SK-N-SH (cell line): ENCODE results near the gene SNRPB. TPM values are rescaled to one million over a fixed set of nuclear protein-coding genes. Genes with fewer than 3 reads are reported as not detected.

Source experiments
- CTCF ChIA-PET: fragments of 300-600, 350-600 bp; formaldehyde crosslinking; extraction: SDS; loops from one replicate; lab custom pipeline; 2021; lab: Yijun Ruan, JAX
- POLR2A ChIA-PET: fragments of 350-600 bp; sonication (Branson Sonifier 250); formaldehyde crosslinking; extraction: SDS; loops from one replicate; lab custom pipeline; 2020; ENCODE audit warnings: antibody characterized with exemption, inconsistent platforms; lab: Yijun Ruan, JAX
- DNase-seq: peaks from one replicate; pipeline ENCODE4 v3.0.0; 2012
- H2AFZ ChIP-seq: fragments of 200-600 bp; sonication (generic); 2 replicates; pipeline ENCODE4 v1.8.1; 2016; ENCODE audit warnings: antibody characterized with exemption, mild to moderate bottlenecking, low read depth
- H3F3A ChIP-seq: fragments of 200-600 bp; sonication (generic); replicated peaks from 2 replicates; pipeline ENCODE3; 2016; ENCODE audit warnings: antibody characterized with exemption, mild to moderate bottlenecking; ENCODE audit not compliant: insufficient read depth
- H3K27ac ChIP-seq, 2 experiments: fragments of 200-500 bp in 1 of 2; fragments of 200-600 bp in 1 of 2; sonication (Bioruptor generic) in 1 of 2; sonication (generic), shearing (Covaris generic) in 1 of 2; 2 replicates each; pipeline versions ENCODE4 v1.5.1 to v1.6.1; 2014 to 2016; ENCODE audit warnings: low read depth in 2 of 2, inconsistent platforms in 1 of 2, low read length in 1 of 2, mild to moderate bottlenecking in 1 of 2, mixed read lengths in 1 of 2
- H3K27me3 ChIP-seq: fragments of 200-600 bp; sonication (generic), shearing (Covaris generic); 2 replicates; pipeline ENCODE4 v1.6.1; 2016; ENCODE audit warnings: mixed run types; ENCODE audit not compliant: insufficient read depth
- H3K36me3 ChIP-seq, 2 experiments: fragments of 200-500 bp in 1 of 2; fragments of 200-600 bp in 1 of 2; sonication (Bioruptor generic) in 1 of 2; sonication (generic) in 1 of 2; replicated peaks in 1 of 2; 2 replicates each; pipeline versions ENCODE3 to v1.5.1; 2014 to 2016; ENCODE audit warnings: low read length in 1 of 2, mild to moderate bottlenecking in 1 of 2; ENCODE audit not compliant: insufficient read depth in 2 of 2, control insufficient read depth in 1 of 2
- H3K4me1 ChIP-seq, 2 experiments: fragments of 200-500 bp in 1 of 2; fragments of 200-600 bp in 1 of 2; sonication (Bioruptor generic) in 1 of 2; sonication (generic), shearing (Covaris generic) in 1 of 2; 2 replicates each; pipeline versions ENCODE4 v1.5.1 to v1.6.1; 2014 to 2016; ENCODE audit warnings: low read depth in 1 of 2, low read length in 1 of 2, mixed run types in 1 of 2; ENCODE audit not compliant: insufficient read depth in 2 of 2, control insufficient read depth in 1 of 2
- H3K4me2 ChIP-seq: fragments of 200-600 bp; sonication (generic), shearing (Covaris generic); 2 replicates; pipeline ENCODE4 v1.6.1; 2017; ENCODE audit warnings: mixed run types
- H3K4me3 ChIP-seq, 2 experiments: fragments of 200-500 bp in 1 of 2; fragments of 200-600 bp in 1 of 2; sonication (Bioruptor generic) in 1 of 2; sonication (generic), shearing (Covaris generic) in 1 of 2; 2 replicates each; pipeline versions ENCODE4 v1.5.1 to v1.8.1; 2014 to 2016; ENCODE audit warnings: low read depth in 2 of 2, inconsistent platforms in 1 of 2, low read length in 1 of 2, mild to moderate bottlenecking in 1 of 2, mixed read lengths in 1 of 2, moderate library complexity in 1 of 2
- H3K79me2 ChIP-seq: fragments of 200-600 bp; sonication (generic); 2 replicates; pipeline ENCODE4 v1.8.1; 2017; ENCODE audit warnings: mild to moderate bottlenecking; ENCODE audit not compliant: insufficient read depth
- H3K9ac ChIP-seq: fragments of 200-600 bp; sonication (generic); 2 replicates; pipeline ENCODE4 v1.6.1; 2017; ENCODE audit warnings: mixed run types
- H3K9me2 ChIP-seq: fragments of 200-600 bp; sonication (generic); 2 replicates; pipeline ENCODE4 v1.6.1; 2017; ENCODE audit warnings: mixed run types
- H3K9me3 ChIP-seq: fragments of 200-600 bp; sonication (generic); 2 replicates; pipeline ENCODE4 v1.6.1; 2017; ENCODE audit warnings: mixed run types, mild to moderate bottlenecking, moderate library complexity
- H4K20me1 ChIP-seq: fragments of 200-600 bp; sonication (generic); 2 replicates; pipeline ENCODE4 v1.6.1; 2017; ENCODE audit warnings: mild to moderate bottlenecking, mixed run types; ENCODE audit not compliant: insufficient read depth
- EZH2phosphoT487 ChIP-seq: fragments of 200-600 bp; sonication (generic); IDR thresholded peaks from 2 replicates; pipeline ENCODE4 v1.6.1; 2017; ENCODE audit warnings: low read depth, mixed run types, mild to moderate bottlenecking, antibody characterized with exemption, moderate library complexity, borderline replicate concordance
- FOSL2 ChIP-seq: IDR thresholded peaks from 2 replicates; pipeline ENCODE4 v1.4.0; 2012; ENCODE audit warnings: low read depth, mild to moderate bottlenecking, moderate library complexity, borderline replicate concordance
- FOXM1 ChIP-seq: IDR thresholded peaks from 2 replicates; pipeline ENCODE4 v1.4.0; 2012; ENCODE audit warnings: low read depth, mild to moderate bottlenecking
- GATA2 ChIP-seq: sonication (generic); formaldehyde crosslinking; IDR thresholded peaks from 2 replicates; pipeline ENCODE4 v1.5.0; 2020; ENCODE audit warnings: mild to moderate bottlenecking, missing genetic modification reagents
- JUND ChIP-seq: IDR thresholded peaks from 2 replicates; pipeline ENCODE4 v1.4.0; 2012
- RAD21 ChIP-seq: IDR thresholded peaks from 2 replicates; pipeline ENCODE4 v1.6.1; 2012; ENCODE audit warnings: mild to moderate bottlenecking, low read length
- RFX5 ChIP-seq: IDR thresholded peaks from 2 replicates; pipeline ENCODE4 v1.6.1; 2012; ENCODE audit warnings: mild to moderate bottlenecking, improper control_type of control experiment, low read length
- SMC3 ChIP-seq: IDR thresholded peaks from 2 replicates; pipeline ENCODE4 v1.6.1; 2012; ENCODE audit warnings: low read depth, low read length, improper control_type of control experiment
- TCF12 ChIP-seq: IDR thresholded peaks from 2 replicates; pipeline ENCODE4 v1.4.0; 2012
- TEAD4 ChIP-seq: IDR thresholded peaks from 2 replicates; pipeline ENCODE4 v1.4.0; 2012; ENCODE audit warnings: mild to moderate bottlenecking, borderline replicate concordance; ENCODE audit not compliant: insufficient read depth
- WGBS: methylation state at CpG from one replicate; pipeline ENCODE4 v1.1.6; 2017; ENCODE audit warnings: low lambda C conversion rate; 5-methylcytosine and 5-hydroxymethylcytosine counted together
- polyA plus RNA-seq, 3 experiments: library from polyadenylated mRNA; depleted of rRNA; stranded (reverse); fragments of >200 nt; gene quantifications; 2 replicates each; pipeline ENCODE4 v1.2.3, GENCODE V29; 2012
- TF ChIP-seq, protein P1 (sequence below): fragments of 200-600 bp; sonication (generic); IDR thresholded peaks from 2 replicates; pipeline ENCODE4 v1.6.1; 2017; ENCODE audit warnings: antibody characterized with exemption, mild to moderate bottlenecking, moderate library complexity
- TF ChIP-seq, protein P2 (sequence below): IDR thresholded peaks from 2 replicates; pipeline ENCODE4 v1.4.0; 2012; ENCODE audit warnings: low read depth, borderline replicate concordance
- TF ChIP-seq, protein P3 (sequence below): IDR thresholded peaks from 2 replicates; pipeline ENCODE4 v1.6.1; 2012; ENCODE audit warnings: mild to moderate bottlenecking, low read depth, low read length, moderate library complexity
- TF ChIP-seq, protein P4 (sequence below): IDR thresholded peaks from 2 replicates; pipeline ENCODE4 v1.4.0; 2012; ENCODE audit warnings: low read depth, borderline replicate concordance

Gene SNRPB
- polyA plus RNA-seq, 1 of the 3 experiments (the other 2 are of a cell fraction), result 455 TPM

DNA sequence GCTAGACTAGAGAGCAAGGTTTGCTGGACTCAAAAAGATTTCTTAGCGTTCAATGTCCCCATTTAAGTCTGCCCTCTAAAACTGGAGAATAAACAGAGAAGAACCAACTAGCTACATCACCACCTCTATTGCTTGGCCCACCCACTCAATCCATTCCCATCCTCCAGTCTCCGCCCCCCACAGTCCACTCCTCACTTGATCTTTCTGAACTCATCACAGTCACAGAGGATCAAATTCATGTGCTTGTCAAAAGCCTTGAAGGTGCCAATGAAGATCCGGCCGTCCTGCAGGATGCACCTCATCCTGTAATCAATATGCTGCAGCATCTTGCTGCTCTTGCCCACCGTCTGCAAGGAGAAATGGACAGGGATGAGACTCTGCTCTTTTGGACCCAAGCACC is 3.2 kb downstream of the SNRPB start:
- no peak for TF ChIP-seq TCF12
- no peak for TF ChIP-seq GATA2 (CRISPR knock-in tag)
- TF ChIP-seq RAD21, result no peak
- TF ChIP-seq FOSL2, result no peak
- no peak for TF ChIP-seq RFX5
- no peak for TF ChIP-seq TEAD4
- TF ChIP-seq, protein P1, sequence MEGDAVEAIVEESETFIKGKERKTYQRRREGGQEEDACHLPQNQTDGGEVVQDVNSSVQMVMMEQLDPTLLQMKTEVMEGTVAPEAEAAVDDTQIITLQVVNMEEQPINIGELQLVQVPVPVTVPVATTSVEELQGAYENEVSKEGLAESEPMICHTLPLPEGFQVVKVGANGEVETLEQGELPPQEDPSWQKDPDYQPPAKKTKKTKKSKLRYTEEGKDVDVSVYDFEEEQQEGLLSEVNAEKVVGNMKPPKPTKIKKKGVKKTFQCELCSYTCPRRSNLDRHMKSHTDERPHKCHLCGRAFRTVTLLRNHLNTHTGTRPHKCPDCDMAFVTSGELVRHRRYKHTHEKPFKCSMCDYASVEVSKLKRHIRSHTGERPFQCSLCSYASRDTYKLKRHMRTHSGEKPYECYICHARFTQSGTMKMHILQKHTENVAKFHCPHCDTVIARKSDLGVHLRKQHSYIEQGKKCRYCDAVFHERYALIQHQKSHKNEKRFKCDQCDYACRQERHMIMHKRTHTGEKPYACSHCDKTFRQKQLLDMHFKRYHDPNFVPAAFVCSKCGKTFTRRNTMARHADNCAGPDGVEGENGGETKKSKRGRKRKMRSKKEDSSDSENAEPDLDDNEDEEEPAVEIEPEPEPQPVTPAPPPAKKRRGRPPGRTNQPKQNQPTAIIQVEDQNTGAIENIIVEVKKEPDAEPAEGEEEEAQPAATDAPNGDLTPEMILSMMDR, result no peak
- no peak for TF ChIP-seq FOXM1
- TF ChIP-seq JUND, result no peak
- TF ChIP-seq, protein P2, sequence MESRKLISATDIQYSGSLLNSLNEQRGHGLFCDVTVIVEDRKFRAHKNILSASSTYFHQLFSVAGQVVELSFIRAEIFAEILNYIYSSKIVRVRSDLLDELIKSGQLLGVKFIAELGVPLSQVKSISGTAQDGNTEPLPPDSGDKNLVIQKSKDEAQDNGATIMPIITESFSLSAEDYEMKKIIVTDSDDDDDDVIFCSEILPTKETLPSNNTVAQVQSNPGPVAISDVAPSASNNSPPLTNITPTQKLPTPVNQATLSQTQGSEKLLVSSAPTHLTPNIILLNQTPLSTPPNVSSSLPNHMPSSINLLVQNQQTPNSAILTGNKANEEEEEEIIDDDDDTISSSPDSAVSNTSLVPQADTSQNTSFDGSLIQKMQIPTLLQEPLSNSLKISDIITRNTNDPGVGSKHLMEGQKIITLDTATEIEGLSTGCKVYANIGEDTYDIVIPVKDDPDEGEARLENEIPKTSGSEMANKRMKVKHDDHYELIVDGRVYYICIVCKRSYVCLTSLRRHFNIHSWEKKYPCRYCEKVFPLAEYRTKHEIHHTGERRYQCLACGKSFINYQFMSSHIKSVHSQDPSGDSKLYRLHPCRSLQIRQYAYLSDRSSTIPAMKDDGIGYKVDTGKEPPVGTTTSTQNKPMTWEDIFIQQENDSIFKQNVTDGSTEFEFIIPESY, result no peak
- TF ChIP-seq SMC3, result no peak
- TF ChIP-seq, protein P3, sequence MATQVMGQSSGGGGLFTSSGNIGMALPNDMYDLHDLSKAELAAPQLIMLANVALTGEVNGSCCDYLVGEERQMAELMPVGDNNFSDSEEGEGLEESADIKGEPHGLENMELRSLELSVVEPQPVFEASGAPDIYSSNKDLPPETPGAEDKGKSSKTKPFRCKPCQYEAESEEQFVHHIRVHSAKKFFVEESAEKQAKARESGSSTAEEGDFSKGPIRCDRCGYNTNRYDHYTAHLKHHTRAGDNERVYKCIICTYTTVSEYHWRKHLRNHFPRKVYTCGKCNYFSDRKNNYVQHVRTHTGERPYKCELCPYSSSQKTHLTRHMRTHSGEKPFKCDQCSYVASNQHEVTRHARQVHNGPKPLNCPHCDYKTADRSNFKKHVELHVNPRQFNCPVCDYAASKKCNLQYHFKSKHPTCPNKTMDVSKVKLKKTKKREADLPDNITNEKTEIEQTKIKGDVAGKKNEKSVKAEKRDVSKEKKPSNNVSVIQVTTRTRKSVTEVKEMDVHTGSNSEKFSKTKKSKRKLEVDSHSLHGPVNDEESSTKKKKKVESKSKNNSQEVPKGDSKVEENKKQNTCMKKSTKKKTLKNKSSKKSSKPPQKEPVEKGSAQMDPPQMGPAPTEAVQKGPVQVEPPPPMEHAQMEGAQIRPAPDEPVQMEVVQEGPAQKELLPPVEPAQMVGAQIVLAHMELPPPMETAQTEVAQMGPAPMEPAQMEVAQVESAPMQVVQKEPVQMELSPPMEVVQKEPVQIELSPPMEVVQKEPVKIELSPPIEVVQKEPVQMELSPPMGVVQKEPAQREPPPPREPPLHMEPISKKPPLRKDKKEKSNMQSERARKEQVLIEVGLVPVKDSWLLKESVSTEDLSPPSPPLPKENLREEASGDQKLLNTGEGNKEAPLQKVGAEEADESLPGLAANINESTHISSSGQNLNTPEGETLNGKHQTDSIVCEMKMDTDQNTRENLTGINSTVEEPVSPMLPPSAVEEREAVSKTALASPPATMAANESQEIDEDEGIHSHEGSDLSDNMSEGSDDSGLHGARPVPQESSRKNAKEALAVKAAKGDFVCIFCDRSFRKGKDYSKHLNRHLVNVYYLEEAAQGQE, result no peak
- TF ChIP-seq, protein P4, sequence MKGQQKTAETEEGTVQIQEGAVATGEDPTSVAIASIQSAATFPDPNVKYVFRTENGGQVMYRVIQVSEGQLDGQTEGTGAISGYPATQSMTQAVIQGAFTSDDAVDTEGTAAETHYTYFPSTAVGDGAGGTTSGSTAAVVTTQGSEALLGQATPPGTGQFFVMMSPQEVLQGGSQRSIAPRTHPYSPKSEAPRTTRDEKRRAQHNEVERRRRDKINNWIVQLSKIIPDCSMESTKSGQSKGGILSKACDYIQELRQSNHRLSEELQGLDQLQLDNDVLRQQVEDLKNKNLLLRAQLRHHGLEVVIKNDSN, result no peak
- no peak for TF ChIP-seq EZH2phosphoT487
- DNase-seq, result no peak
- WGBS, result 90% methylated on average over 5 of the region's 5 CpGs
- Histone ChIP-seq H3F3A (peaks cover 31% of the 10 kb centered on the region), H3K27ac (no peak overlapping the region), H3K9me3 (no peaks in the 10 kb centered on the region), H4K20me1 (peaks cover 62% of the 10 kb centered on the region), H3K36me3 (peaks cover 60 to 63% of the 10 kb centered on the region in 2 experiments), H2AFZ (no peak overlapping the region), H3K4me3 (peak overlapping the region in 1 of 2 experiments; percentile 89; a peak in 1 of 4 replicates), H3K9me2 (no peaks in the 10 kb centered on the region), H3K4me1 (peaks cover 15 to 21% of the 10 kb centered on the region in 2 experiments), H3K4me2 (0 out of 2 replicates have a peak overlapping the region, but pooled peaks have one; percentile 74), H3K9ac (no peak overlapping the region), H3K79me2 (peaks cover 66% of the 10 kb centered on the region), H3K27me3 (no peaks in the 10 kb centered on the region)
- POLR2A ChIA-PET, result no interaction called here
- CTCF ChIA-PET, result interaction anchor here (2.5 to 3.9 kb wide), 4 partner anchors 11 to 260 kb away, joined by 10 to 19 read pairs (median 14); no protein-coding TSS in a partner anchor
